Neural progenitor cell (in vitro differentiated cells): ENCODE data around the gene SDC1. TPM values are rescaled to one million over a fixed set of nuclear protein-coding genes. Genes with fewer than 3 reads are reported as not detected.

Experiments
- DNase-seq: peaks from one replicate; pipeline ENCODE4 v3.0.0-alpha.2; 2016; ENCODE audit warnings: low spot score
- H2AFZ ChIP-seq: fragments of 200-600 bp; sonication (generic); replicated peaks from 2 replicates; pipeline ENCODE4 v1.6.1; 2016; ENCODE audit warnings: antibody characterized with exemption
- H3F3A ChIP-seq: fragments of 200-600 bp; sonication (generic); 2 replicates; pipeline ENCODE4 v1.6.1; 2016; ENCODE audit warnings: antibody characterized with exemption, low read depth
- H3K27ac ChIP-seq: fragments of 200-600 bp; sonication (generic); 2 replicates; pipeline ENCODE4 v1.5.1; 2016; ENCODE audit warnings: mild to moderate bottlenecking
- H3K27me3 ChIP-seq: fragments of 200-600 bp; sonication (generic); 2 replicates; pipeline ENCODE4 v1.6.1; 2016; ENCODE audit warnings: mild to moderate bottlenecking, moderate library complexity
- H3K36me3 ChIP-seq: fragments of 200-600 bp; sonication (generic); 2 replicates; pipeline ENCODE4 v1.5.1; 2016
- H3K4me1 ChIP-seq: fragments of 200-600 bp; sonication (generic); 2 replicates; pipeline ENCODE4 v1.6.1; 2016; ENCODE audit warnings: mixed run types
- H3K4me2 ChIP-seq: fragments of 200-600 bp; sonication (generic); 2 replicates; pipeline ENCODE4 v1.6.1; 2016
- H3K4me3 ChIP-seq: fragments of 200-600 bp; sonication (generic); 2 replicates; pipeline ENCODE4 v1.5.1; 2016
- H3K79me2 ChIP-seq: fragments of 200-600 bp; sonication (generic); 2 replicates; pipeline ENCODE4 v1.6.1; 2016; ENCODE audit warnings: low read depth
- H3K9ac ChIP-seq: fragments of 200-600 bp; sonication (generic); 2 replicates; pipeline ENCODE4 v1.6.1; 2016
- H3K9me3 ChIP-seq: fragments of 200-600 bp; sonication (generic); 2 replicates; pipeline ENCODE4 v1.5.1; 2016; ENCODE audit warnings: low read depth
- H4K20me1 ChIP-seq: fragments of 200-600 bp; sonication (generic); 2 replicates; pipeline ENCODE4 v1.6.1; 2016; ENCODE audit warnings: low read depth
- H3K27ac Mint-ChIP-seq: 3 replicates; pipeline ENCODE4 v1.8.0; 2021; ENCODE audit warnings: mixed read lengths
- H3K27me3 Mint-ChIP-seq: 2 replicates; pipeline ENCODE4 v1.8.0; 2022; ENCODE audit warnings: low read depth, mild to moderate bottlenecking, inconsistent platforms, moderate library complexity, mixed read lengths; ENCODE audit not compliant: insufficient read depth
- H3K36me3 Mint-ChIP-seq: 3 replicates; pipeline ENCODE4 v1.8.0; 2021; ENCODE audit warnings: mixed read lengths
- H3K4me1 Mint-ChIP-seq: 3 replicates; pipeline ENCODE4 v1.8.0; 2021; ENCODE audit warnings: mixed read lengths
- H3K4me3 Mint-ChIP-seq: 3 replicates; pipeline ENCODE4 v1.8.0; 2021; ENCODE audit warnings: mild to moderate bottlenecking, moderate library complexity, mixed read lengths
- H3K9me3 Mint-ChIP-seq: 3 replicates; pipeline ENCODE4 v1.8.0; 2020; ENCODE audit warnings: mixed read lengths
- CTCF ChIP-seq: fragments of 200-600 bp; sonication (generic); IDR thresholded peaks from 2 replicates; pipeline ENCODE4 v1.5.1; 2017; ENCODE audit warnings: antibody characterized with exemption, mild to moderate bottlenecking
- EZH2 ChIP-seq: fragments of 200-600 bp; sonication (generic); IDR thresholded peaks from 2 replicates; pipeline ENCODE4 v1.6.1; 2017; ENCODE audit warnings: antibody characterized with exemption, mild to moderate bottlenecking, moderate library complexity
- EZH2phosphoT487 ChIP-seq: fragments of 200-600 bp; sonication (generic); IDR thresholded peaks from 2 replicates; pipeline ENCODE4 v1.6.1; 2017; ENCODE audit warnings: antibody characterized with exemption
- total RNA-seq: library from RNA; depleted of rRNA; stranded (reverse); fragments of >200 nt; gene quantifications from 2 replicates; pipeline ENCODE4 v1.2.3, GENCODE V29; 2015; ENCODE audit warnings: low replicate concordance

Gene SDC1
- total RNA-seq, 1 donor from 2014 or later, result 27.5 TPM

DNA sequence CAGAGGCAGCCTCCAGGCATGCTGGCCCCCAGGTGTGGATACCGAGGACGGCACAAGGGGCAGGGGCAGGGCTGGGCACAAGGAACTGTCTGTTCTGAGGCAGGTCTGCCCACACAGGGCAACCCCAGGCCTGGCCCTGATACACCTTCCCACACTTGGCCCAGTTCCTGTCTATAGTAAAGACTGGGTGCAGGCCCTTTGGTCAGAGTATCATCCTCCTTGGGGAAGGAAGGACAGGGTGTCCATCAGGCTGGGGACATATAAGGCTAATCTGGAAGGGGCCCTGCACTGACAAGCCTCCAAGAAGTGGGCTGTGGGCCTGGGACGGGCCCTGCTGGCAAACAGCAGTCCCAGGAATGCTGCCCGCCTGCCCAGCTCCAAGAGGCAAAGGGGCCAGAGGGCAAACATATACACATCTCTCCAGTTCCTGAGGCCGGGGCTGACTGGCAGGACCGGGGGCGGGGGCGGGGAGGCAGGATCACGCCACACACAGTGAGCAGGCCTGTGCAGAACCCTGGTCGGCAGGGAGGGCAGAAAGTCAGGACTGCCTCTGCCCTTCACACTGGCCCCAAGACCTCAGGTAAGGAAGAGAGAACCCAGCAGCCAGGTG lies 18.9 kb downstream of the SDC1 start:
- no peak overlapping the region for H3K27ac ChIP-seq
- H3K9me3 Mint-ChIP-seq, result peaks cover 3% of the 10 kb centered on the region
- H3K36me3 ChIP-seq, result no peaks in the 10 kb centered on the region
- peaks cover 11% of the 10 kb centered on the region for H3K36me3 Mint-ChIP-seq
- DNase-seq, result no peak
- H2AFZ ChIP-seq, result no peak overlapping the region
- peaks cover 38% of the 10 kb centered on the region for H3K79me2 ChIP-seq
- H3K27me3 Mint-ChIP-seq, result peaks cover 3% of the 10 kb centered on the region
- H3K4me1 ChIP-seq, result no peaks in the 10 kb centered on the region
- H3K4me1 Mint-ChIP-seq, result peaks cover 7% of the 10 kb centered on the region
- TF ChIP-seq CTCF (no peak), EZH2phosphoT487 (no peak), EZH2 (no peak)
- H3K9ac ChIP-seq, result no peak overlapping the region
- no peak overlapping the region for H3K4me3 Mint-ChIP-seq
- H3K9me3 ChIP-seq, result no peaks in the 10 kb centered on the region
- H3F3A ChIP-seq, result no peaks in the 10 kb centered on the region
- no peak overlapping the region for H3K27ac Mint-ChIP-seq
- H4K20me1 ChIP-seq, result peaks cover 53% of the 10 kb centered on the region
- H3K4me2 ChIP-seq, result no peak overlapping the region
- H3K27me3 ChIP-seq, result no peaks in the 10 kb centered on the region
- H3K4me3 ChIP-seq, result no peak overlapping the region

GRCh38 chr2:20205069-20205468 lies 19.9 kb downstream of the SDC1 start:
- peaks cover 3% of the 10 kb centered on the region for H3K27me3 Mint-ChIP-seq
- H4K20me1 ChIP-seq, result peaks cover 47% of the 10 kb centered on the region
- no peak overlapping the region for H3K4me2 ChIP-seq
- H3K4me3 Mint-ChIP-seq, result no peak overlapping the region
- H3K27me3 ChIP-seq, result no peaks in the 10 kb centered on the region
- H3F3A ChIP-seq, result no peaks in the 10 kb centered on the region
- no peaks in the 10 kb centered on the region for H3K36me3 ChIP-seq
- H3K27ac ChIP-seq, result no peak overlapping the region
- H3K27ac Mint-ChIP-seq, result no peak overlapping the region
- peaks cover 18% of the 10 kb centered on the region for H3K36me3 Mint-ChIP-seq
- H3K4me3 ChIP-seq, result no peak overlapping the region
- H3K9me3 ChIP-seq, result no peaks in the 10 kb centered on the region
- peaks cover 4% of the 10 kb centered on the region for H3K4me1 Mint-ChIP-seq
- TF ChIP-seq CTCF (no peak), EZH2 (no peak), EZH2phosphoT487 (no peak)
- H3K9me3 Mint-ChIP-seq, result peaks cover 3% of the 10 kb centered on the region
- no peaks in the 10 kb centered on the region for H3K4me1 ChIP-seq
- DNase-seq, result no peak
- no peak overlapping the region for H3K9ac ChIP-seq
- H3K79me2 ChIP-seq, result peaks cover 29% of the 10 kb centered on the region
- H2AFZ ChIP-seq, result no peak overlapping the region

DNA sequence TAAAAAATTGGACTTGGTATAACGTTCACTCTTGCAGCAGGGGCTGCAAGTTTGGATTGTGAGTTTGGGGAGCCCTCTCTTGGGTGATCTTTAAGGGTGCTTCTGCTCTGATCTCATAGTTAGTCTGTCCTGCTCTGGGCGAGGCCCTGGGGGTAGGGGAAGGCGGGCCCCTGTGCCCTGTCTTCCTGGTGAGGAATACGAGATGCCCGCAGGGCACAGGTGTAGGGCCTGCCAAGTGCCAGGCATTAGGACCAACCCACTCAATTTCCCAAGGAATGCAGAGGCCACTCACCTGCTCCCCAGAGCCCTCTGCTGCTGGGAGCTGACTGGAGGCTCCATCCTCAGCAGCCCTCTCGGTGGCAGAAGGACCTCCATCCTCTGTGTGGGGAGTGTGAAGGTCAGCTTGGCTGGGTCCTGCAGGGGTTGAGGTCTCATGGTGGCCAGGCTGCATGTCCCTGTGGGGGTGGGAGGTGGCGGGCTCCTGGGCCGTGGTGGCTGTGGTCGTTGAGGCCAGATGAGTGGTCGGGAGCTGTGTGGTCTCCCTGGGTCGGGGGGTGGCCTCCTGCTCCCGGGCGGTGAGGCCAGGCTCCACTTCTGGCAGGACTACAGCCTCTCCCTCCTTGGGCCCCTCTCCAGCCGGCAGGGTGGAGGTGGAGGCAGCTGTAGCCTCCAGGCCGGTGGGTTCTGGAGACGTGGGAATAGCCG lies 21.3 kb downstream of the SDC1 start:
- TF ChIP-seq EZH2 (no peak), CTCF (no peak), EZH2phosphoT487 (no peak)
- Mint-ChIP-seq H3K9me3 (peaks cover 3% of the 10 kb centered on the region), H3K27me3 (peaks cover 3% of the 10 kb centered on the region)

More for the DNA sequence above, 21.3 kb downstream of the SDC1 start:
- H3K36me3 Mint-ChIP-seq, result peaks cover 18% of the 10 kb centered on the region
- no peak overlapping the region for H3K27ac Mint-ChIP-seq
- Histone ChIP-seq H3F3A (no peaks in the 10 kb centered on the region), H3K9me3 (no peaks in the 10 kb centered on the region), H3K9ac (no peak overlapping the region), H3K4me1 (peaks cover 9% of the 10 kb centered on the region), H3K4me3 (no peak overlapping the region), H3K4me2 (no peak overlapping the region), H3K79me2 (peaks cover 15% of the 10 kb centered on the region), H3K27ac (no peak overlapping the region), H4K20me1 (peaks cover 36% of the 10 kb centered on the region), H3K27me3 (no peaks in the 10 kb centered on the region), H2AFZ (no peak overlapping the region), H3K36me3 (no peaks in the 10 kb centered on the region)
- no peak for DNase-seq
- H3K4me1 Mint-ChIP-seq, result peaks cover 11% of the 10 kb centered on the region
- no peak overlapping the region for H3K4me3 Mint-ChIP-seq
